Activated T-cell treated with anti-CD3 and anti-CD28 coated beads for 24 hours (primary cell): ENCODE results near the gene PLA2G4A.

Experiments
- DNase-seq: peaks from one replicate; pipeline ENCODE4 v3.0.0-alpha.2; 2020; ENCODE audit warnings: low read depth

PLA2G4A gene

GRCh38 chr1:186978596-186979556, 150.1 kb downstream of the PLA2G4A start:
- DNase-seq: no peak

GRCh38 chr1:186980400-186980799, 151.7 kb downstream of the PLA2G4A start:
- no peak for DNase-seq

DNA sequence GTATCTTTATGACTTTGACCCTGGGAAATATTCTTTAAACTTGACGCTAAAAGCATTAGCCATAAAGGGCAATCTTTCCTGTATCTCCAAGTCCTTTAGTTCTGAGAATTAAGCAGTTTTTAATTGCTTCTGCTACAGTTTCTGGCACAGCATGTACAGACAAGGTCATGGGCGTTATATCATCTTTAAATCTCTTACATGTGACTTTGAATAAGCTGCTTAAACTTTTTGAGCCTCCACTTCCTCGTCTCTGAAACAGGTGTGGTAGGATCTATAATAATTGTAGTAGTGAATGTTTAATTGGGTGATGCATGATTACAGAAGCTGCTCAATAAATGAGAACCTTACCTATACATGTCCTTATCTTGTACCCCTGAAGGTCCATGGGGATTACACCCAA, 153.4 kb downstream of the PLA2G4A start:
- no peak for DNase-seq

GRCh38 chr1:186983327-186983726, 154.6 kb downstream of the PLA2G4A start:
- DNase-seq: no peak

GRCh38 chr1:186984959-186985358, 156.2 kb downstream of the PLA2G4A start:
- DNase-seq: no peak

DNA sequence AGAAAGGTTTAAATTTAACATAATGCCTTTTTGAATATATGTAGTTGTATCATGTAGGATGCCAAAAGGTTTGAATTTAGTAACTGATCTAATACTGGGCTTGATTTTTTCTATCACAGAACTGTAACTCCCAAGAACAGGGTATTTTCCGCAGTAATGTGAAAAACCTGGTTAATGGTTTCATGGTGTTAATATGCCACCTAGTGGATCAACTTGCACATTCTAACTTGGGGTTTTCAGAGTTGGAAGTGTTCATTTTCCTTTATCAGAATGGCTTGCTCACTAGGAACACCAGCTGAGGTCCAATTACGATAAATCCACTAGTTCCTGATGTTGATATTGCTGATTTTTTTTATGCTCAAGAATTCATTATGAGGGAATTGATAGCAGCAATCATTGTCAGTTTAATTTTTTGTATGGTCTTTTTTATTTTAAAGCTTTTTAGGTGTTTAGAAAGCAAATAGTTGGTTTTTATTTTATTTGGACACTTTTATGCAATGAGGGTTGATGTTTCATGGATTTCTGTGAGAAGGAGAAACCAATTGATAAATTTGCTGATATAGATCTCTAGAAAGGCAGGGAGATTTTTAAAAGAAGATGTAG, 157.2 kb downstream of the PLA2G4A start:
- no peak for DNase-seq

DNA sequence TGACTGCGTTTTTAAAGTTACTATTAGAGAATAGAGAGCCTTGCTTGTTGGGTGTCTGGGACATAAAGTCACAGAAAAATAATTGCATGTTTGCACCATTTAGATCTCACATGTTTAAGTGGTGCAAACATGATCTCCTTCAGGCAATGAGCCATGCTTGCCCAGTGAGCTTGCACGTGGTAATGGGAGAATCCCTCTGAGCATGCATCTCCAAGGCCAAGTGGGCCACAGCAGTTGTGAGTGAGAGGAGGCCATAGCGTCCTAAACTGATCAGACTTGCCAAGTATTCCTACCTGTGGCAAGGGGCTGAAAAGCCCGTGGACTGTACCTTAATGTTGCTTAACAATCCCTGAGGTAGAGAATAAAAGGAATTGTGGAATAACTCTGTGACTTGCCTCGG, 158.3 kb downstream of the PLA2G4A start:
- no peak for DNase-seq

DNA sequence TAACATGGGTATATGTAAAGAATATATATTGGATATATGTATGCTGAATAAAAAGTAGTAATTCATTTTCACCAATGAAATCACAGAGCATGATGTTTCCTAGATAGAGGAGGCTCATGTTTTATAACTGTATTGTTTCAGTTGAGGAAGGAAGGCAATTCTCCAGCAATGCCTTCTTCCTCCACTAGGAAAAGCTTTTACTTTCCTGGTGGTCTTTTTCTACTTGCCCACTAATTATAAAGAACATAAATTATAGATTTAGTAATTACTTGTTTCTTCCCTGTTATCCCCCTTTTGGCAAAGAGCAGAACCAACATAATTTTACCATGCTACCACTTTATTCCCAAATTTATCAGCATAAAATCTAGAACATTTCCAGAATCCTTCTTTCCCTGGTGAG, 159.0 kb downstream of the PLA2G4A start:
- no peak for DNase-seq

DNA sequence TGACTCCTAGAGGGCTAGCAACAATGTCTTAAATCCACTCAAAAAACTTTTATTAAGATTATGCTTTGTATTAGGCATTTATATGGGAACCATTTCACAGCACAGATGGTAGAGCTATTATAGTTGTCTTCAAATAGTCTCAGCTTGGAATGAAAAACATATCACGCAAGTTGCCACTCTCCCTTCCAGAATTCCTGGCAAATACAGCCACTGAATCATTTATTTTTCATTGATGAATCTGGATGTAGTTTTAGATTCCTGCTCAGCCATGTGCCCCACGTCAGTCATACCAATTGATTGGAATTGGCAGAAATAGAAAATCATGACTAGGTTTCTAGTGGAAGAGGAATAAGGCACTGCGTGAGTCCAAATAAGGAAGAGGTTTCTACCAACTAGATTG, 165.2 kb downstream of the PLA2G4A start:
- DNase-seq: no peak

GRCh38 chr1:186994897-186995296, 166.1 kb downstream of the PLA2G4A start:
- no peak for DNase-seq

DNA sequence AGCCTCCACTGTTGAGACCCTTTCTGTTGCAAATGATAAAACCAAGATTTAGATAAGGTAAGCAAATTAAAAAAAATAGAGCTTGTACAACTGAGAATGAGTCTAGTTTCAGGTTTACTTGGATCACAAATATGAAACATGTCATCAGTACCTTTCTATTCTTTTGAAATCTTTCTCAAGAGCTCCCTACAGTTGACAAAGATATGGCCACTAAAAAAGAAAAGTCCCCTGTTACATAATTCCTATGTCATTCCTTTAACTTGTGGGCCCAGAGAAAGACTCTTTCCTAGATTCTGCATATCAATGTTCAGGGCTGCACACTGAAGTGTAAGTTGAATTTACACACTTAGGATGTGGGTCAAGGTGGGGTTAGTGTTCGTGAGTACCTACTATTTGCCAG, 168.1 kb downstream of the PLA2G4A start:
- DNase-seq: no peak

- no peak for DNase-seq
These were observed 169.1 kb downstream of the PLA2G4A start for GRCh38 chr1:186997877-186998276.

DNA sequence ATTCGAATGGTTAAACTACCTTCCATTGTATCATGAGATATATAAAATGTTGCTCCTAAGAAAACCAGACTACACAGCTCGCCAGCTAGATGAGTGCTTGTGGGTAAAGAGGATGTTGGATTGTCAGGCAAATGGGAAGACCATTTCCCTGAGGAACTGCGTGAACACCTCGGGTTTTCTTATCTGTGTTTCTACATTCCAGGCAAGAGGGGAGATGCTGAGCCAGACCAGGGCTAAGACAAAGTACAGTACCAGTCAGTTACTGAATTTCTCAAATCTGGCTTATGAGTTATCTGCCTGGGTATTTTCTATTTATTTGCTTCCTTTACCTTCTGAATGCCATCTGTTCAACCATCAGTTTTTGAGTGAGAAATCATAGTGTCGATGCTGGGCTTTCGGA, 170.8 kb downstream of the PLA2G4A start:
- DNase-seq: no peak

GRCh38 chr1:187001198-187001889, 172.6 kb downstream of the PLA2G4A start:
- no peak for DNase-seq

- no peak for DNase-seq
These were observed 174.6 kb downstream of the PLA2G4A start for GRCh38 chr1:187003353-187003752.

GRCh38 chr1:187006896-187007295, 178.1 kb downstream of the PLA2G4A start:
- DNase-seq: no peak

DNA sequence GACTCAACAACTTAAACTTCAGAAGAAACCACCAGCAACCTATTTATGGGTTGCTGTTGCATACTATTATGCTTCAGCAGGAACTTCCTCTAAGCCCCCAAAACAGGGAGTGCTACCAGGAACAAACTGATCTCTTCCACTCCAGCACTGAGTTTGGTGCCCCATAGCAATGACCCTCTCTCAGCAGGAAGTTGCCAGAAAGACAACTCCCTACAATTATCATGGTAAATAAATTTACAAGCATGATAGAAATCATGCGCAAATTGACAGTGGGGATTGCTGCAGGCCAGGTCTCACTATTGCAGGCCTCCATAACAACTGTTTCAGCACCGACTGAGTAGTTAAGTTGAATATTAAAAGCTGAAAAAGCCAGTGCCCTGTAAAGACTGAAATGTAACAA, 180.6 kb downstream of the PLA2G4A start:
- DNase-seq: no peak

GRCh38 chr1:187010571-187011309, 182.0 kb downstream of the PLA2G4A start:
- DNase-seq: no peak

- no peak for DNase-seq
These were observed 184.9 kb downstream of the PLA2G4A start for GRCh38 chr1:187013582-187014200.

DNA sequence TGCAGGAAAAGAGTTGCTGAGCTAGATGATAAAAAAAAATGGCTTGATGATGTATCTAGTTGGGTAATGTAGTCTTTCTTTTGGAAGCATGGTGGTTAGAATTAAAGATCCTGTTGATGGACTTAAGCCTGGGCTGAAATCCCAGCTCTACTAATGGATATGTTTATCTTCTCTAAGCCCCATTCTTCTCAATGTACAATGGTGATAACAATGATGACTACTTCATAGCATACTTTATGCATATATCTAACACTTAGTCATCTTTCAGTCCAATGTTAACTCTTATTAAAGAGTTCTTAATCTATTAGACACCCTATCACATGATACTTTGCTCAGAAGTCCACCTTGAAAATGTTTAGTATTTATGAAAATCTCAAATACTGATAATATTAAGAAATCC, 189.5 kb downstream of the PLA2G4A start:
- no peak for DNase-seq

DNA sequence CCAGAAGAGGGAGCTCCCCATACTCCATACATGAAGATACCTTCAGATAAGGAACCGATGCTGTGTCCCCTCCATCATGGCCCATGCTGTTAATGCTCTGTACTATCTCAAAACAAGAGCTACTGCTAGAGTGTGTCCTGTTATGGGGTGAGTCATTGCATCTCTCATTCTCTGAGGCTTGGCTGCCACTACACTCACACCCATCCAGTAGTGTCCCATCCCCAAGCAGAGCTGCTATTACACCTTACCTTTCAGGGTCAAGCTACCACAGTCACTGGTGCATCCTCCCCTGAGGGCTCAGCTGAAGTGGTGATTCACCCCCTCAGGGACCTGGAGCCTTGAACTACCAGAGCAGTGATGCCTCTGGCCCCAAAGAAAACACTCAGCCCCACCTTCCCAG, 198.5 kb downstream of the PLA2G4A start:
- DNase-seq: no peak
